GM21528 (cell line): ENCODE data around the gene SLC12A5.
"Not testable (repeated sequence)": the region's sequence is repeated elsewhere in the genome, so short reads cannot be mapped to it uniquely, and the experiment has no call there.

Source experiments
- ATAC-seq: cut with Tn5 transposase; IDR thresholded peaks from one replicate; pipeline ENCODE4 v1.9.1; 2021; ENCODE audit warnings: mild to moderate bottlenecking, moderate library complexity; ENCODE audit not compliant: unreplicated experiment, low FRiP score

SLC12A5 gene

DNA sequence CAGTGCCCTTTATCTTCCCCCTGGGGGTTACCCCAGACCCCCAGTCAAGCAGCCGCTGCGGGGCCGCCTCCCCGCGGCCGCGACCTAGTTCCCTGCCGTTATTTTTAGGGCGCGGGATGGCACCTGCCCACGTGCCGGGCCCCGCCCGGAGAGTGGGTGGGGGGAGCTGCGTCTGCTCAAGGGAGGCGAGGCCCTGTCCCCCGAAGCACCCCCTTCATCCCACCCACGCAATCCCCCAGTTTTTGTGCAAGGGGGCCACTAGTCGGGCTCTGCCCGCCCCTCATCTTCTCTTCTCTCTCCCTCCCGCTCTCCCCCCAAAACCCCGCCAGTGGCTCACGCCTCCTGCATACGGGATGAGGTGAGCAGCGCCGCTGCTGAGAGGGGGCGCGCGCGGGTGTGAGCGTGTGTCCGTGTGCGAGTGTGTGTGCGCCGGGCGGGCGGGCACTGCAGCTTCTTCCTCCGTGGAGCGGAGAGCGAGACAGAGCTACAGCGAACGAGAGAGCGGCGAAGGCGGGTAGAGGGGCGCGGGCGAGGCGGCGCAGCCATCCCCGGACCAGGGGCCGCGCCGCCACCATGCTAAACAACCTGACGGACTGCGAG lies at the start of gene SLC12A5:
SLC12A5 (plus strand) TSS at position 444 of the 600 bp plus-strand sequence; CDS start at position 574, 130 bp downstream.
- no peak for ATAC-seq

DNA sequence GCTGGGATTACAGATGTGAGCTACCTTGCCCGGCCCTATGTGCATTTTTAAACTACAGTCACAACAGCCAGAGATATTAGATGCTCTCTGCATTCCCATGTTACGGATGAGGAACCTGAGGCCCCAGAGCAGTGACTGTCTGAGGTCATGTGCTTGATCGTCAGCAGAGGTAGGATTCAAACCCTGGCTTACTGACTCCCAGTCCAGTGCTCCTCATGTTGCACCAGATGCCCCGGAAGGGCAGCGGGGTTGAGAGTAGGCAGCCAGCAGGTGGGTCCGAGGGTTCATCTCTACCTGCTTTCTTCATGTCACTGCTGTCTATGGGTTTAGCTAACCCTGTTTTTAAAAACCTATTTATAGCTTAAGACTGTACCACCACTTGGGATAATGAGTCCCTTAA lies 47.8 kb upstream of the SLC12A5 start:
- ATAC-seq: no peak

DNA sequence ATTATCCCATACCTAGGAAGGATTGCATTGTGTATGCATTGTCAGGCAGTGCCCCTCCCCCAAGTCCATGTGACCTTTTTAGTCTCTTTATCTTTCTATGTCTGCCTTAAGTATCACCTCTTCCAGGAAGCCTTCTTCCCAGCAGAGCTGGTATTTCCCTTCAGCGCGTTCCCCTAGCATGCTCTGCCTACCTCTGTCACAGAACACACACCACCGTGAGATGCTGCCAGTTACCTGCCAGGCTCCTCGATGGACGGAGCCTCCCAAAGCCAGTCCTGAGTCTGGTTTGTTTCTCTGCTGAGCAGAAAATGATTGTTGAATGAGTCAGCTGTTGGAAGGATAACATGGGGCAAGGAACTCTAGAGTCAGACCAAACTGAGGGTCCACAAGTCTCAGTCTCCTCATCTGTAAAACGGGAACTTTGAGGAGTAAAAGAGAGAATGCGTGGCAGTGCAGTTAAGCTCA lies 45.7 kb upstream of the SLC12A5 start:
- ATAC-seq: no peak

DNA sequence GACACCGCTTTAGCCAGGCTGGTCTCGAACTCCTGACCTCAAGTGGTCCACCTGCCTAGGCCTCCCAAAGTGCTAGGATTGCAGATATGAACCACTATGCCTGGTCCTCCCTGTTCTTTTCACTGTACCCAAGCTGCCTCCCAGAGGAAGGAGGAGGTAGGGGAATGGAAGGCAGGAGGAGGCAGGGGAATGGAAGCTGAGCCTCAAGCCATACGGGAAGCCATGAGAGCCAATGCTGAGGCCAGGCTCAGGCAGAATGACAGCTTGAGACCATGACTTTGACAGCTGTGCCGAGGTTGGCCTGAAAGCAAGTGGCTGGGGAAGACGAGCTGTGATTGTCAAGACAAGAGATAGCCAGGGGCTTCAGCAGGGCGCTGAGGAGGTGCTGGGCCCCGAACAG lies 43.4 kb upstream of the SLC12A5 start:
- no peak for ATAC-seq

DNA sequence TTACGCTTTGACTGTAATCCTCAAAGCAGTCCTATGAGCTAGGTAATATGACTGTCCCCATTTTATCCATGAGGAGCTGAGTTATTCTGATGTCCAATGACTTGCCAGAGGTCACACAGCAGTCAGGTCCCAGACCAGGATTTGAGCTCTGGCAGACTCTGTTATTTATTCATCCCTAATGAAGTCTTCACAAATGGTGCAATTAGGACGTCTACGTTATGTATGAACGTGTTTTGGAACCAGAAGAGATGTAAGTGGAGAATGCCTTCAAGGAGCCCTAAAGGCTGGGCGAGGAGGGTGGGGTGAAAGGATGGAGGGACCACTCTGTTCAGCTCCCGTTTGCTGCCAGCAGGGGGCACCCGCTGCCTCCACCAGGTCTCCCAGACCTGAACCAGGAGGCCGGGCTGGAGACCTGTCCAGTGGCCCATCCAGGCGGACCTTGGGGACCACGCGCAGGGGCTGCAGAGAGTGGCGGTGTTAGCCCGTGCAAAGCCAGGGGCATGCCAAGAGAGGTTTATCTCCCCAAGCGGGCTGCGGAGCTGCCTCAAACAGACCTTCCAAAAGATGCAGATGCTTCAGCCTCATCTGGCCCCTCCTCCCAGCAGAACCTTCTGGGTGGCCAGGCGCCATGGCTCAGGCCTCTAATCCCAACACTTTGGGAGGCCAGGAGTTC lies 41.8 kb upstream of the SLC12A5 start:
- ATAC-seq: no peak

DNA sequence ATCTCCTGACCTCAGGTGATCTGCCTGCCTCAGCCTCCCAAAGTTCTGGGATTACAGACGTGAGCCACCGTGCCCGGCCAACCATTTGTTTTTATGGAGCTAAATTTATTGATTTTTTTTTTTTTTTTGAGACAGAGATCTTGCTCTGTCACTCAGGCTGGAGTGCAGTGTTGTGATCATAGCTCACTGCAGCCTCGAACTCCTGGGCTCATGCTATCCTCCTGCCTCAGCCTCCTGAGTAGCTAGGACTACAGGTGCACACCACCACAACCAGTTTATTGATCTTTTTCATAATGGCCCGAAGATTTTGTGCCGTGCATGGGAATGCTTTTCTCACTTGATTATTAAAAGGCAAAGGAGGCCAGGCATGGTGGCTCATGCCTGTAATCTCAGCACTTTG lies 40.2 kb upstream of the SLC12A5 start:
- not testable (repeated sequence) for ATAC-seq

DNA sequence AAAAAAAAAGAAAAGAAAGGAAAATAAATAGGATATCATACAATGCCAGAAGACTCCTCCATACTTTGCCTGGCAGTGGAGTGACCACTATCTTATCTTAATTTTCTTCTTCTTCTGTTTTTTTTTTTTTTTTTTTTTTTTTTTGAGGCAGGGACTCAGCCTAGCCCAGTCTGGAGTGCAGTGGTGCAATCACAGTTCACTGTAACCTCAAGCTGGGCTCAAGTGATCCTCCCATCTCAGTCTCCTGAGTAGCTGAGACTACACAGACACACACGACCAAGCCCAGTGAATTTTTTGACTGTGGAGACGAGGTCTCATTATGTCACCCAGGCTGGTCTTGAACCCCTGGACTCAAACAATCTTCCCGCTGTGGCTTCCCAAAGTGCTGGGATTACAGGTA lies 37.4 kb upstream of the SLC12A5 start:
- no peak for ATAC-seq

DNA sequence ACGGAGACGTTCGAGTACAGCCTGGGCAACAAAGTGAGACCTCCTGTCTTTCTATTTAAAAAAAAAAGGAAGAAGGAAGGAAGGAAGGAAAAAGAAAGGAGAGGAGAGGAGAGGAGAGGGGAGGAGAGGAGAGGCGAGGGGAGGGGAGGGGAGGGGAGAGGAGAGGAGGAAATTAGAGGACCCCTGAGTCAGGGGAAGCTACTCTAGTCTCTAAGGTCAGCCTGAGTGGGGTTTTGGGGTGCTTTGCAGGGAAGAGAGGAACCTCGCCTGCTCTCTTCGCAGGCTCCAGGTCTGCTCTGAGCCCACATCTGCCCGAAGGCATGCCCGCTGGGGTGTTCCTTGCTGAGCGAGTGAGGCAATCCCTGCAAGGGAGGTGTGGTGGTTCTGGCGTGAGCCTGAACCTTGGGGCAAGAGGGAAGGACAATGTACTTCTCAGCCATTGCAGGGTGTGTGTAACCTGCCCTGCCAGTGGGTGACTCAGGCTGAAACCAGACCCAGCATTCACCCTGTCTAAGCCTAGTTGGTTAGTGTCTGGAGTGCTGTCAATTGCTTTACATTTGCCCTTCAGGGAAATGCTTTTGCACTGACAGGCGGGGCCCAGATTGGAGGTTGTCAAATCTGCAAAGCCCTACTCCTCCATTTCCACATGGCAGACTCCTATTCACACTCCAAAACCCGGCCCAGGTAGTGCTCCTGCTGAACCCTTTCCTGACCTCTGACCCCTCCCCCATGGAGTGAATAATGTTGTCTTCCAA lies 35.6 kb upstream of the SLC12A5 start:
- no peak for ATAC-seq

DNA sequence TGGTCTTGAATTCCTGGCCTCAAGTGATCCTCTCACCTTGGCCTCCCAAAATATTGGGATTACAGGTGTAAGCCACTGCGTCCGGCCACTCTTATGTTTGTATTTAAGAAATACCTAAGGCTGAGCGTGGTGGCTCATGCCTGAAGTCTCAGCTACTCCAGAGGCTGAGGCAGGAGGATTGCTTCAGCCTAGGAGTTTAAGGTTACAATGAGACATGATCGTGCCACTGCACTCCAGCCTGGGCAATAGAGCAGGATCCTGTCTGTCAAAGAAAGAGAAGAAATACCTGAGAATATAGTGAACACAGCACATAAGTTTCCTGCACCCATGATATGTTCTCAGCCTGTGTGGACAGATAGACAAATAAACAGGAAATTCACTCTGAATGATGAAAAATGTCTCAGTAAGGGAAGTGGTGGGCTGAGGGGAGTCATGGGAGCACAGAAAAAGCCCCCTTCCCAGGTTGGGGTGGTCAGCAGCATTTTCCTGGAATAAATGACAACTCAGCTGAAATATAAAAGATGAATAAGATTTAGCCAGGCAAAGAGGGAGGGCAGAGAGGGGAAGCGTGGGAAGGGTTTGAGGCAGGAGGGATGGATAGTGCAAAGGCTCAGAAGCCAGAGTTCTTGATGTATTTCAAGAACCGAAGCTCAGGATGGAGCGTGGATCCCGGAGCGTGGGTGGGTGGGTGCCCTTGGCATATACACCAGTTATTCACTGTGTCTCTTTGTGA lies 34.1 kb upstream of the SLC12A5 start:
- ATAC-seq: no peak

DNA sequence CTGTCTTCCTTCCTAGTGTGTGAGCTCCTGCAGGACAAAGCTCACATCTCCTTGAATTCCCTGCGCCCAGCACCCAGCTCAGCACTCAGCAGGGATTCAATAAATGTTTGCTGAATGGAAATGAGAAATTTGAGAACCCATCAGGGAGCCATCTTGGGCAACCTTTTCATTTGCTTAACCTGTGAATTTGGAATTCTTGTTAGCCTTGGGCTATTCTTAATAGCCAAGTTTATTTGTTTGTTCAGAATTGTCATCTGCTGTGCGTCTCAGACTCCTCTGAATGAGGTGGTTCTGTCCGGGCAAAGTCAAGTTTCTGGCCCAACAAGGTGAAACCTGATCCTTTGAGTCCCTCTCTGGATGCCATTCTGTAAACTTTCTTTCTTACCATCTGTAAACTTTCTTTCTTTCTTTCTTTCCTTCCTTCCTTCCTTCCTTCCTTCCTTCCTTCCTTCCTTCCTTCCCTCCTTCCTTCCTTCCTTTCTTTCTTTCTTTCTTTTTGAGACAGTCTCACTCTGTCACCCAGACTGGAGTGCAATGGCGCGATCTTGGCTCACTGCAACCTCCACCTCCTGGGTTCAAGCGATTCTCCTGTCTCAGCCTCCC lies 33.4 kb upstream of the SLC12A5 start:
- ATAC-seq: not testable (repeated sequence)

DNA sequence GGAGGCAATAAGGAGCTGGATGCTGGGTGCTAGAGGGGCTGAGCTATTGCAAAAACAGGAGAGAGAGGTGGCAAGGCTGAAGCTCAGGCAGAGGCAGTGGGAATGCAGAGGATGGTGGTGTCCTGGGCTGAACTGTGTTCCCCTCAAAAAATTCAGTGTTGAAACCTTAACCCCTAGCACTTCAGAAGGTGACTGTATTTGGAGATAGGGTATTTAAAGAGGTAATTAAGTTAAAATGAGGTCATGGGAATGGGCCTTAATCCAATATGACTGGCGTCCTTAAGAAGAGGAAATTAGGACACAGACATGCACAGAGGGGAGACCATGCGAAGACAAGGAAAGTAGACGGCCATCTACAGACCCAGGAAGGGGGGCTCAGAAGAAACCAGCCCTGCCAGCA lies 31.8 kb upstream of the SLC12A5 start:
- no peak for ATAC-seq

DNA sequence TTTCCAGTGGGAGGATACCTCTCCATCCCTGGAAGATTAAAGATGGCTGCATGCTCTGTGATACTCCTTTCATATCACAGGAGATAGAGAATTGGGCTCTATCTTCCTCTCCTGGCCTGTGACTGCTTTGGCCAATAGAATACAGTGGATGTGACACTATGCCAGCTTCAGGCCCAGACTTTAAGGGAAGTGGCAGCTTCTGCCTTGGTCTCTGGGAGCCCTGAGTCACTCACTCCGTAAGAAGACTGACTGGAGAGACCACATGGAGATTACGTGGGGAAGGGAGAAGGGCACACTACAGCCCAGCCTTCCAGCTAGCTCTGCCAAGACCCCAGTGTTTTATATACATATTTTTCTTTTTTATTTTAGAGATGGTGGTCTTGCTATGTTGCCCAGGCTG lies 30.7 kb upstream of the SLC12A5 start:
- ATAC-seq: no peak

DNA sequence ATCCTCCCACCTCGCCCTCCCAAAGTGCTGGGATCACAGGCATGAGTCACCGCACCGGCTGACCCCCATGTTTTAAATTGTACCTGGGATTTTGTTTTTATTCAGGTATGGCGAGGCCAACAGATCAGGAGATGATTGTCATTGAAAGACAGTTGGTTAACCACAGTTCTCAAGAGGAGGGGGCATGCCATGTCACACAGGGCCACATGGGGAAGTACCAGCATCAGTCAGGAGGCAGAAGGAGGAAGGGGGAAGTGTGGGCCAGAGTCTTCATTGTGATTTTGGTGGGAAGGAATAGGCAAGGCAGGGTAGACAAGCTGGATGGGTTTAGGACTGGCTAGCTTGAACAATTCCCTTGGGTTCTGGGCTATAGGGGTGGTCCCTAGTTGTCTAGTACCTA lies 30.3 kb upstream of the SLC12A5 start:
- ATAC-seq: no peak

DNA sequence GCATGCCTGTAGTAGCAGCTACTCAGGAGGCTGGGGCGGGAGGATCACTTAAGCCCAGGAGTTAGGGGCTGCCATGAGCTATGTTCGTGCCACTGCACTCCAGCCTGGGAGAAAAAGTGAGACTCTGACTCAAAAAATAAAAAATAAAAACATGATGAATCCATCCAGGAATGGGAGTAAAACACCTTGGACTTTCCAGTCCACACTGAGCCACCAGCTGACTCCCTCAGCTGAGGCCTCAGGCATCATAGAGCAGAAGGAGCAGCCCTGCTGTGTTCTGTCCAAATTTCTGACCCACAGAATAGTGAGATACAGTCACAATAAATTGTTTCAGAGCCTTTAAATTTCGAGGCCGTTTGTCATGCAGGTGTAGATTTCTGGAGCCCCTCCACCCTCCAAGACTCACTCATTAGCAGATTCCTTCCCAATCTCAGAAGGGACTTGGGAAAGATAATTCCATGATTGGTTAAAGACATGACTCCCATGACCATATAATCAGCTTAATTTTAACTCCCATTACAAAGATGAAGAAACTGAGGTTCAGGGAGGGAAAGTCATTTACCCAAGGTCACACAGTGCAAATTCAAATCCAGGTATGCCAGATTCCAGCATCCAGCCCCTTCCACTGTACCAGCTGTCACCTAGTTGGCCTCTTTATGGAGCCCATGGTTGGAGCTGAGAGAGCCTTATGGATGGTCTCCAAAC lies 29.3 kb upstream of the SLC12A5 start:
- ATAC-seq: no peak

DNA sequence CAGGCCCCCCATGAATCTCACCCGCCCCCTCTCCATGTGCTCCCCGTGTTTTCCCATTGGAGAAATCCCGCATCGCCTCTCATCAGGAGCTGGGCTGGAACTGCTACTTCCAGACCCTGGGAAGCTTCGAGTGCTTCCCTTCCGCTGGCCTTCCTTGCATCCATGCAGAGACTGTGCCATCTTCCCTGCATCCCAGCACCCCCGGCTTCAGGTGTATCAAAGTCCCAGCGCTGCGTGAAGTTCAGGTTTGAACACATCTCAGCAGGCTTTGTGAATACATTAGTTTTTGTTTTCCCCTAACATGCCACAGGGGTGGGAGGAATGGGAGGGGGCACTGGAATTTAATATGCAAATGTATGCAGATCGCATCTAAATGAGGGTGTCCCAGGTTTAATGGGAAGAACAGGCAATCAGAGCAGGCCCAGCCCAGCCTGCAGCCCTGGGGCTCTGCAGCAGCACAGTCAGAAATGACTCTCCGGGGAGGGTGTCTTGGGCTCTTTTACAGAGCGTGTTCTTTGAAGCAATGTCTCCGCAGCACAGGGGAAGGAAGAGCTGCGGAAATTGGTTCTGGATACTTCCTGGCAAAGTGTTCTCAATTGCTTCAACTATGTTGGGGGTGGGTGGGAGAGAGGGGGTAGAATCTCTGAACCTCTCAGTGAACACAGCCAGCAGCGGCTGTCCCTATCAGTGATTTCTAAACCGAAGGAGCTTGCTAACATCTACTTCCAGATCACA lies 28.6 kb upstream of the SLC12A5 start:
- no peak for ATAC-seq

DNA sequence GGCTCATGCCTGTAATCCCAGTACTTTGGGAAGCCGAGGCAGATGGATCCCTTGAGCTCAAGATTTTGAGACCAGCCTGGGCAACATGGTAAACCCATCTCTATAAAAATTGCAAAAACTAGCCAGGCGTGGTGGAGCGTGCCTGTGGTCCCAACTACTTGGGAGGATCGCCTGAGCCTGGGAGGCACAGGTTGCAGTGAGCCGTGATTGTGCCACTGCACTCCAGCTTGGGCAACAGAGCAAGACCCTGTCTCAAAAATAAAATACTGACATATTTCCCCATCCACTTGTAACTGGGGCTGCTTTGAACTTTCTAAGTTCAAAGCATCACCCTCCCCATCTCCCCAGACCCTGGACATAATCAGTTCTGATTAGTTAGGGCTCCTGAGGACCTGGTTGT lies 27.5 kb upstream of the SLC12A5 start:
- ATAC-seq: no peak

DNA sequence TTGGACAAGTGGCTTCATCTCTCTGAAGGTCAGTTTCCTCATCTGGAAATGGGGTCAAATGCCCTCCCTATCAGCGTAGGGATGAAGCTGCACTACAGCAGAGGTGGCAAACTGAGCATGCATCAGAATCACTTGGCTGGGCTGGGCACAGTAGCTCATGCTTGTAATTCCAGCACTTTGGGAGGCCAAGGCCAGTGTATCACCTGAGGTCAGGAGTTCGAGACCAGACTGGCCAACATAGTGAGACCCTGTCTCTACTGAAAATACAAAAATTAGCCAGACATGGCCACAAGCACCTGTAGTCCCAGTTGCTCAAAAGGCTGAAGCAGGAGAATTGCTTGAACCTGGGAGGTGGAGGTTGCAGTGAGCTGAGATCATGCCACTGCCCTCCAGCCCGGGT lies 27.0 kb upstream of the SLC12A5 start:
- no peak for ATAC-seq

DNA sequence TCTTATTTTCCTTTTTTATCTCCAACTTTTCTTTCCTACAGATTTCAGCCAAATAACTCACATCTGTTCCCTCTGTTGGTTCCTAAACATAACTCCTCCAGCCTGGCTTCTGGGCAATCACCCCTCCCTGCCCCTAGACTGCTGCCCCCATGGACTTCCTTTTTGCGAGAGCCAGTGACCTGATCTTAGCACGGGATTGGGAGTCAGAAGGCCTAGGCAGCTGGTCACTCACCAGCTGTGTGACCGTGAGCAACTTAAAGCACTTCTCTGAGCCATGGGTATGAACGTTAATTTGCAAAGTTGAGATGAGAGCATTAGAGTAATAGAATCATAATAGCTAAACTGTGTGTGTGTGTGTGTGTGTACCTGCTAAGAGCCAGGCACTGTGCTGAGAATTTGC lies 24.8 kb upstream of the SLC12A5 start:
- no peak for ATAC-seq

DNA sequence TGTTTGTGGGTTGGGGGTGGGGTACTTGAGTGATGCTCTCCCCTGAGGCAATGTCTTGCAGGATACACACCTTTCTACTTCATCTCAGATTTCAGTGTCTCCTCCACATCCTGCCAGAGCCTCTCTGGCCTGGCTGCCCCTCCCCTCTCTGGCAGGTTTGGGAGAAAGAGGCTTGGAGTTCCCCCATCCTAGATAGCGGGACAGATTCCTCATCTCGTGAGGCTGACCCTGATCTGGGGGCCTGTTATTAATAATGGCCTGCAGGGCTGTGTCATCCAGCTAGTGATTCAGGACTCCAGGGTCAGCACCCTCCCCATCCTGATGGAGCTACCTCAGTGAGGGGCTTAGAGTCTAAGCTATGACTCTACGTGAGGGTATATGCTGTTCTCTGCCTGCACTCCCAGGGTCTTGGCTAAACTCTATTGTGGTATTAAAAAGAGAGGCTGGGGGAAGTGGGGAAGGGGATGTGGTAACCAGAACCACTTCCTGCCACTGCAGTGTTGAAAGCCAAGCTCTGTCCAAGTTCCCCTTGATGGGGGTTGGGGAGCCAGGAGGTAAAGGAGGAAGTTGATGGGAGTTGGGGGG lies 24.0 kb upstream of the SLC12A5 start:
- ATAC-seq: no peak
